GM21576 (cell line): ENCODE results near the gene TMEM200A.
"Not testable (repeated sequence)": the region's sequence is repeated elsewhere in the genome, so short reads cannot be mapped to it uniquely, and the experiment has no call there.

Experiments
- ATAC-seq: cut with Tn5 transposase; IDR thresholded peaks from one replicate; pipeline ENCODE4 v1.9.1; 2021; ENCODE audit warnings: mild to moderate bottlenecking, moderate library complexity; ENCODE audit not compliant: unreplicated experiment

TMEM200A gene

GRCh38 chr6:130365166-130366106 lies at the start of gene TMEM200A:
Gene TMEM200A, plus strand, starts transcription at chr6:130366017. Its CDS starts 74,406 bp downstream, at chr6:130440423.
- ATAC-seq, result peak; percentile 69

- ATAC-seq, result no peak
Measured at GRCh38 chr6:130320908-130321307, 44.9 kb upstream of the TMEM200A start.

DNA sequence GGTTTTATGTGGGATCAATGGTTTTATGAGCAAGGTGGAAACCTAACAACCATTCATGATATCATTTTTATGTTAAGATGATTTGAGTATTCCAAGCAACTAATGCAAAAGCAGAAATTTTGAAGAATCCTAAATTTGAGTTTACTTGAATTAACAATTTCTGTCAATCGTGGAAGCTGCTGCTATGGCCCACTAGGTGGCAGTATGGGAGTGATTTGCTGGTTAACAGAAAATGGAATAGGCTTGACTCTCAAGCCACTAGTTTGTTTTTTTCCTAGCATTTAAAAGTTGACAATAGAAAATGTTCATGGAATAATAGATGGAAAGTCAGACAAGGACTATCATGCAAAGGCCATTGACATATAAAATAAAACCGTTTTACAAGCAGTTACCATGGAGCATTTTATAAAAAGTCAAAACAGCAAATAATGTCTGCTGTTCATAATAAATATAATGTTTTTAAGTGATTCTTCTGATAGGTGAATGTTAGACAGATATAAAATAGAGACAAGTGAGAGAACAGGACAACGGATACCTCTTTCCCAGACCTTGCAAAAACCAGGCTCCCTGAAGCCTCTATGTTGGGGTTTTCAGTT lies 43.0 kb upstream of the TMEM200A start:
- no peak for ATAC-seq

DNA sequence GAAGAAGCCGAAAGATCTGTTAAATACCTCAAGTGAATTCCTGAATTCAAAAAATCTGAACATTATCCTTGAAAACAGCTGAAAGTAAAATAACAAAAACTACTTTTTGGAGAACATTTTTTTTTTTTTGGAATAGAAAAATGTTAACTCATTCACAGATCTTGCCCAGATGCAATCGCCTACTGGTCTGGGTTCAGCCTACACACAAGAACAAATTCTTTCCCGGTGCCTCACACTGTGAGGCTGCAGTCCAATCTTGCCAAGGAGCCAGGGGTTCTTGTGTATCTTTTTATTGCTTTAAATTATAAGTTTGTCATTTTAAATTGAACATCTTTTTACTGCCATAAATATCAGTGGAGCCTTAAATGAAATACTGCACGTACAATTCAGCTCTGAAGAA lies 41.2 kb upstream of the TMEM200A start:
- ATAC-seq, result no peak

GRCh38 chr6:130326496-130326895 lies 39.3 kb upstream of the TMEM200A start:
- ATAC-seq, result no peak

DNA sequence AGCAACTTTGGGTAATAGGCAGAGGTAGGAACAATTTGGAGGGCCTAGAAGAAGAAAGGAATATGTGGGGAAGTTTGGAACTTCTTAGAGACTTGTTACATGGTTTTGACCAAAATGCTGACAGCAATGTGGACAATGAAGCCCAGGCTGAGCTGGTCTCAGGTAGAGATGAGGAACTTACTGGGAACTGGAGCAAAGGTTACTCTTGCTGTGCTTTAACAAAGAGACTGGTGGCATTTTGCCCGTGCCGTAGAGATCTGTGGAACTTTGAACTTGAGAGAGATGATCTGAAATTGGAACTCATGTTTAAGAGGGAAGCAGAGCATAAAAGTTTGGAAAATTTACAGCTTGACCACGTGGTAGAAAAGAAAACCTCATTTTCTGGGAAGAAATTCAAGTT lies 28.3 kb upstream of the TMEM200A start:
- ATAC-seq, result no peak

DNA sequence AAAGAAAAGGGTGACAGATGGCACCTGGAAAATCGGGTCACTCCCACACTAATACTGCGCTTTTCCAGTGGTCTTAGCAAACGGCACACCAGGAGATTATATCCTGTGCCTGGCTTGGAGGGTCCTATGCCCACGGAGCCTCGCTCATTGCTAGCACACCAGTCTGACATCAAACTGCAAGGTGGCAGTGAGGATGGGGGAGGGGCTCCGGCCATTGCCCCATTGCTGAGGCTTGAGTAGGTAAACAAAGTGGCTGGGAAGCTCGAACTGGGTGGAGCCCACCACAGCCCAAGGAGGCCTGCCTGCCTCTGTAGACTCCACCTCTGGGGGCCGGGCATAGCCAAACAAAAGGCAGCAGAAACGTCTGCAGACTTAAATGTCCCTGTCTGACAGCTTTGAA lies 19.5 kb upstream of the TMEM200A start:
- ATAC-seq, result not testable (repeated sequence)

- ATAC-seq, result no peak
Measured at GRCh38 chr6:130354322-130354721, 11.5 kb upstream of the TMEM200A start.

- no peak for ATAC-seq
Measured at GRCh38 chr6:130355572-130355971, 10.2 kb upstream of the TMEM200A start.

DNA sequence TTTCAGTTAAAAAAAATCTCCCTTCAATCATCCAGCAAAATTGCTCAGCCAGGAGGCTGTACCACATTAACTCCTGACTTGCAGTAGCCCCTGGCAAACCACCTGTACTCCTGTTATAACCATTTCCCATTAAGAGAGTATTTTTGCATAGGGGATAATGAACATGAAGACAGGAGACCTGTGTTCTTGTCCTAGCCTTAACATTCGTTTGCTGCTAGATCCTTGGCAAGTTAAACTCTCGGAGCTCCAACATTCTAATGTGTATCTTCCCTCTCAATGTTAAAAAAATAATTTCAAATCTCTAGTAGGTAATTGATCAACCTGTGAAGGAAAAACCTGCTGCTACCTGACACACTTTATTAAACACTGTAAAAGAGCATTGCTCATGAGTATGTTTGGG lies 8.4 kb upstream of the TMEM200A start:
- no peak for ATAC-seq

GRCh38 chr6:130359736-130360135 lies 6.1 kb upstream of the TMEM200A start:
- ATAC-seq, result no peak

GRCh38 chr6:130362128-130362527 lies 3.7 kb upstream of the TMEM200A start:
- ATAC-seq, result no peak

- ATAC-seq, result no peak
Measured at GRCh38 chr6:130364224-130364780, 1.5 kb upstream of the TMEM200A start.

- no peak for ATAC-seq
Measured at GRCh38 chr6:130366107-130367005, 539 bp downstream of the TMEM200A start.

GRCh38 chr6:130367767-130368166 lies 1.9 kb downstream of the TMEM200A start:
- no peak for ATAC-seq

DNA sequence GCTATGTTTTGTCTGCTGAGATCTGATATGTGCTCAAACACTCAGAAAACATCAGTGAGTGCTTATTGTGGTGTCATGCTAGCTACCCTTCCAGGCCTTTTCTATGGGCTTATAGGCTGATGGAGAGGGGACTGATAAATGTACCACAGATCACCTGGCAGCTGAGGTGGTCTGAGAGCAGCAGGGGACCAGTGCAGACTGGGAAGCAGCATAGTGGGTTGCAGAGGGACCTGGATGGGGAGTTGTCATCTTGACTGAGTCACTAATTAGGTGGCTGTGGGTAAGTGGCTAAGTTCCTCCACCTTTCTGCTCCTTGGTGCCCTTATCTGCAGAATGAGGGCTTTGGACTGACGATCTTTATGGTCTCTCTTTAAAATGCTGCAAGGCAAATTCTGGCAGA lies 2.8 kb downstream of the TMEM200A start:
- no peak for ATAC-seq

GRCh38 chr6:130369831-130370230 lies 4.0 kb downstream of the TMEM200A start:
- ATAC-seq, result no peak

GRCh38 chr6:130371921-130372420 lies 6.2 kb downstream of the TMEM200A start:
- ATAC-seq, result no peak

- ATAC-seq, result no peak
Measured at GRCh38 chr6:130372786-130373185, 7.0 kb downstream of the TMEM200A start.

DNA sequence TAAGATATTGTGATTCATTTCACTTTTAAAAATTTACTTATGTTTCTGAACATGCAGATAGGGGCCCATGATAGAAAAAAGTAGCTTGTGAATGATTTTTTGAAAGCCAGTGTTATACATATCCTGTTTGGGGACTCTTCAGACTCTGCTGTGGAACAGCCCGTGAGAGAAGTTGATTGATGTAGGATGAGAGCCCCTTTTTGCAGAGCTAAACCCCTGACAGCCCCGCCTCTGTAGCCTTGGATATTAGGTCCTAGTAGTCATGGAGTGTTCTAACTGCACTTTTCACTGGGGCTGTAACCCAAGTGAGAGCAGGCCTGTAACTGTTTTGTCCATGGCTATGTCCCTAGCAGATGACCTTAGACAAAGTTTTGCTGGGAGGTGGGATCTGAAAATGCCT lies 8.2 kb downstream of the TMEM200A start:
- ATAC-seq, result no peak

DNA sequence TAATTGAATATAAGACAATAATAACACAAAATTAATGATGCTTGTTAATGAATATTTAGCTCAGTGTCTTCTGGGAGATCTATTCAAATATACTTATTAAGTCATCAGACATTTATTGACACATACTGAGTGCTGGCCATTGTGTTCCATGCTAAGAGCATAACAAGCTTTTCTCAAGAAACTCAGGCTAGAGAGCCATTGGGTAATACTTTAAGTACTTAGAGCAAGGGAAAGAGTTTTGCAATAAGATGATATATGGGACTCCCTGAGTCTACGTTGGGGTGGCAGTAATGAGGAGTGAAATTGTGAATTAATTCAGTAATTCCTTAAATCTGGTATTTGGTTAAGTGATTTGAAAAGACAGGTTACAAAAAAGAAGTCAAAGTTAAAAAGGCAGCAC lies 11.1 kb downstream of the TMEM200A start:
- no peak for ATAC-seq
